Glomerular visceral epithelial cell (primary cell): ENCODE data around the gene VWA1.

ENCODE experiments used
- DNase-seq: peaks from one replicate; pipeline ENCODE4 v3.0.0-alpha.2; 2016; ENCODE audit errors: extremely low spot score

VWA1 gene, protein sequence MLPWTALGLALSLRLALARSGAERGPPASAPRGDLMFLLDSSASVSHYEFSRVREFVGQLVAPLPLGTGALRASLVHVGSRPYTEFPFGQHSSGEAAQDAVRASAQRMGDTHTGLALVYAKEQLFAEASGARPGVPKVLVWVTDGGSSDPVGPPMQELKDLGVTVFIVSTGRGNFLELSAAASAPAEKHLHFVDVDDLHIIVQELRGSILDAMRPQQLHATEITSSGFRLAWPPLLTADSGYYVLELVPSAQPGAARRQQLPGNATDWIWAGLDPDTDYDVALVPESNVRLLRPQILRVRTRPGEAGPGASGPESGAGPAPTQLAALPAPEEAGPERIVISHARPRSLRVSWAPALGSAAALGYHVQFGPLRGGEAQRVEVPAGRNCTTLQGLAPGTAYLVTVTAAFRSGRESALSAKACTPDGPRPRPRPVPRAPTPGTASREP

DNA sequence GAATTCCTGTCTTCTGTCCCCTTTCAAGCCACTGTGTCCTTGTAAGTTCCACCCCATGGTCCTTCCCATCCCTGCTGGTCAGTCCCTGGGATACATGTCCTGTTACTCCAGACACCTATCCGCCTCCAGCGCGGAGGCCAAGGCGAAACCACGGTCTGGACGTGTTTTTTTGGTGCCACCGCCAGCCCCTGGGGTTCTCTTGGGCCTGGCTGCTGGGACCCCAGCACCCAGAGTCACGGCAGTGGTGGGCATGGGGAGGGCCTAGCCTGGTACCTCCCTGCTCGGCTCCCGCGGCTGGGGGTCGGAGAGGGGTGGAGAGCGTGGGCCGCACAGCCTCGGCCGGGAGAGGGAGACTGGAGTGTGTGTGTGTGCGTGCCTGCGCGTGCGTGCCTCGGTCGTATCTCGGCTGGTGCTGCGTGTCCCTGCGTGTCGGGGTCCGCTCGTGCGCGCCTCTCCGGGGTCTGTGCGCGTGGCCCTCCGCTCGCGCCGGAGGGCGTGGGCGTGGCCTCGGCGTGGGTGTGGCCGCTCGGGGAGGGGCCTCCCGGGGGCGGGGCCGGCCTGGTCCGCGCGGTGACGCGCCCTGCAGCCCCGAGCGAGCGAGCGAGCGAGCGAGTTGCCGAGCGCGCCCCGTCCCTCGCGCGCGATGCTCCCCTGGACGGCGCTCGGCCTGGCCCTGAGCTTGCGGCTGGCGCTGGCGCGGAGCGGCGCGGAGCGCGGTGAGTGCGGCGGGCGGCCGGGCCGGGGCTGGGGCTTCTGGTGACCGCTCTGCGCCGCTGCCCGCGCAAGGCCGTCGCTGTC is at the start of gene VWA1:
TSS of gene VWA1 (plus strand) at position 585 of the 798 bp plus-strand sequence. CDS start at position 644, 59 bp downstream.
- peak; percentile 74 for DNase-seq

DNA sequence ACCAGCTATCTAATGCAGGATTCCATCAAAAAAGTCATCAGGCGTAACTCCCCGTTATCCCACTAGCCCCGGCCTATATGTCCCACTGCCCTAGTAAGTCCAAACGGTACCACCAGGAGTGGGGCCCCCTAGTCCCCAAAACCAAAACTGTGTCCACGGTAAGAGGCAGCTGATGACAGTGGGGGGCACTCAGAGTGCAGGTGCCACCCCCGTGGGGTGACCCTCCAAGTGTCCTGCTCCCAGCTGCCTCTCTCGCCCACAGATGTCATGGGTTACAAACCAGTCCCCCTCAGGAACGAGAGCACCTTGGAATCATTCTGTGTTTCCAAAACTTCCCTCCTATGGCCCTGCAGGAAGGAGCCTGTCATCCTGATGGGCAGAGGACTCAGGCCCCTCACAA is 49.6 kb upstream of the VWA1 start:
- DNase-seq = no peak

DNA sequence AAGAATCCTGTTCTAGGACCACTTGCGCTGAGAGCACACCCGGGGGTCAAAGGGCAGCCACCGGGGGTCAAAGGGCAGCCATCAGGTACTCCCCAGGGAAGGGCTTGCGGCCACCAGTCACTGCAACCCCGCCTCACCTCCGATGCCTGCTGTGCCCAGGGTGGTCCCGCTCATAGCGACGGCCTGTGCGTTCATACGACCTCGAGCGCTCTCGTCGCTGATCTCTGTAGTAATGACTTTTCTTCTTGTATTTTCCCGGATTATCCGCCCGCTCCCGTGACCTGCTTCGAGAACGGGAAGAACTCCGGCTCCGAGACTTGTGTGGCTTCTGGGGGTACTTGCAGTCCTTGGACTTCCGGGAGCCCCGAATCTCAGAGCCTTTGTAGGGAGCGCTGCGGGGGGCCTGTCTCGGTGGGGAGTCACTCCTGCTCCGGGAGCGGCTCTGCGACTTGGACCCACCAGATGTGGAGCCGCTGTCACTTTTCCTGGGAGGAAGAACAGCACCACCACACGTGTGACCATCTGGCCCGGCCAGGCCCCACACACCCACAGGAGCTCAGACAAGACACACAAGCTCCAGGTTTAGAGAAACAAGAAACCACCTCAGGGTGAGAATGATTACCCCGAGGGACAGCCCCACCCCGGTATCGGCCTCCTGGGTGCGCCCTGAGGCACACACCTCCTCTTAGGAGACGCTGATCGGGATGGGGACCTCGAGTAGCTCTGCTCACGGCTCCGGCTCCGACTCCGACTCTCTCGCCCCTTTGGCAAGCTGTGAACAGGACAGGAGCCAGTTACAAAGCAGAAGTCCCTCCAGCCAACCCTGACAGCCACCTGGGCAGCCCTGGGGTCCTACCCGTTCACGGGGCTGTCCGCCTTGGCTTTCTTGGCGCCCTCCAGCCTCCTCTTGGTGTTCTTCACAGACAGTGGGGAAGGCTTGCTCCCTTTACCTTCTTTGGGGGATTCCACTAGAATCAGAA is 48.1 kb upstream of the VWA1 start:
- DNase-seq = no peak

DNA sequence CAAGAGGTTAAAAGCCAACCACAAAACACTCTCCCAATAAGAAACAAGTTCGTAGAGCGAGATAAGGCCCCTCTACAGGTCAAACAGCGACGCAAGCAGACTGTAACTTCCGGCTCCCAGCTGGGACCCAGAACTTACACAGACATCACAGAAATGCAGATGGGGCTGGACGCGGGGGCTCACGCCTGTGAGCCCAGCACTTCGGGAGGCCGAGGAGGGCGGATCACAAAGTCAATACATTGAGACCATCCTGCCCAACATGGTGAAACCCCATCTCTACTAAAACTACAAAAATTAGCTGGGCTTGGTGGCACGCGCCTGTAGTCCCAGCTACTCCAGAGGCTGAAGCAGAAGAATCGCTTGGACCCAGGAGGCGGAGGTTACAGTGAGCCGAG is 47.4 kb upstream of the VWA1 start:
- no peak for DNase-seq

DNA sequence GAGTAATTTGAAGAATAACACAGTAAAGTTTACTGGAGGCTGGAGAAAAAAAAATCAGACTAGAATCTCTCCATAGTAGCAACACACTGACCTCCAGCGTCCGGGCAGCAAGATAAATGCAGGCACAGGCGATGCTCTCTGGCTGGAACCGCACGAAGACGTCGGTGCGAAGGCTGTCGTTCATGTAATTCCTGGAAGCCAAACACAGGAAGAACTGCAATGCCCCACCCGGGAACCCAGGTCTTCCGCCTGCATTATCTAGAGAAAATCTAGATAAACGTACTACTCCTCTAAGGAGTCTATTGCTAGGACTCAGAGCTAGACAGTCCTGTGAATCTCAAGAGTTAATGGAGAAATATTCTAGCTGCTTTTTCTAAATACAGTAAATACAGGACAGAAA is 44.8 kb upstream of the VWA1 start:
- DNase-seq = no peak

DNA sequence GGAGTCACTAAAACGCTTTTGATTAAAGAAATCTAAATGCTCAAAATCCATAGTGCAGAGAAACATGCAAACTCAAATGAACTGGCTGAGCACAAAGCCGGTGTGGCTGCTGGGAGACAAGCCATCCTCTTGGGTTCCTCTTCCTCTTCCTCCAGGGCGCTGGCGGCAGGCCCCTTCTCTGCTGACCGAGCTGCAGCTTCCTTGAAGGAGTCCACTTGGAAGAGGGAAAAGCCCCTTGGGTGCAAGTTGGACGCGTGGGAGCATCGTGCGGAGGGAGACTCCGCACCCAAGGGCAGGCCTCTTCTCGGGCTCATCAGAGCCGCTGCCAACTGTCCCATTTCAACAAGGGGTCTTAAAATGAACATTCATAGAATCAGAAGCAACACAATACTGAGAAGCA is 44.3 kb upstream of the VWA1 start:
- DNase-seq = no peak

DNA sequence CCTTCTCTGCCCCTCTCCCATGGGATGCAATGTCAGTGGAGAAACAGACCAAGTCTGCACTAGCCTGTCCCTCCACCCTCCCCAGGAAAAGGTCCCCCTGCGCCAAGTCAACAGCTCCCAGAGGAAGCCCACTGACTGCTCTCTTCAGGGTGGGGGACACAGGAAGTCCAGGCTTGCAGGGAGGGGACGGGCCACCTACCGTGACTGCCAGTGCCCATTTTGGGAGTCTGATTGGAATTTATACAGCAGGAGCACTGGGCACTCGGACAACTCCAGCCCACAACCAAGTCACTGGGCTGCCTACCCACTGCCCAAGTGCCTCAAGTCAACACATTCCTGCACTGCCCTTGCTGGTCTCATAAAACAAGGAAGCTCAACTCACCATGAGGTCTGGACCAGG is 42.5 kb upstream of the VWA1 start:
- no peak for DNase-seq

DNA sequence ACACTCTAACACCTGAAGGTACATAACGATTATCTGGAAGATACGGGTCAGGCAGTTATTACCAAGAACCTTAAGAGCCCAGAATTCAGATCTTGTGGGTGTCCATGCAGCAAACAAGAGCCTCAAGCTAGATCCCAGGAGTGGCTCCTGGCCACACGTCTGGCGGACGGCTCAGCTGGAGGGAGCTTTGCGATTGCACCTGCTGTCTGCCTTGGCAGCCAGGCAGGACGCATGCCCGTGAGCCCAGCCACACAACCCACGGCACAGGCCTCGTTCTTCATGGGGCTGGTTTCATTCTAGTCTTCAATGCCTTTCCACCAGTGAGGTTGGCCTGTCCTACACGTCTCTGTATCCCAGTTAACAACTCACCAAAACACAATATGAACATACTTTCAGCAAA is 42.1 kb upstream of the VWA1 start:
- no peak for DNase-seq

DNA sequence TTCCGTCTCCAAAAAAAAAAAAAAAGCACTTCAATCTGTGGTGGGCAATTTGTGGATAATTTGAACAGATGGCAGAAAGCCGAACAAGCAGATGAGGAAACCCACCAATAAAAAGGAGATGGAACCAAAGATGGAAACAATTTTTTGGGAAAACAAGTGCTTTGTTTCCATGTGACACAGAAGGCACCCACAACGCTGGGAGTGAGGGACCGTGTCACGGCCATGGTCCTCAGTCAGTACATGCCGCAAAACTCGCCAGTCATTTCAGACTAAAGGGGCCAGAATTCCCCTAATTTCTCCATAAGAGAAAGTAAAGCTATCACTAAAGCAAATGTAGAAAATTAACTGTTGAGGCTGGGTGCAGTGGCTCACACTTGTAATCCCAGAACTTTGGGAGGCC is 41.4 kb upstream of the VWA1 start:
- DNase-seq = no peak

DNA sequence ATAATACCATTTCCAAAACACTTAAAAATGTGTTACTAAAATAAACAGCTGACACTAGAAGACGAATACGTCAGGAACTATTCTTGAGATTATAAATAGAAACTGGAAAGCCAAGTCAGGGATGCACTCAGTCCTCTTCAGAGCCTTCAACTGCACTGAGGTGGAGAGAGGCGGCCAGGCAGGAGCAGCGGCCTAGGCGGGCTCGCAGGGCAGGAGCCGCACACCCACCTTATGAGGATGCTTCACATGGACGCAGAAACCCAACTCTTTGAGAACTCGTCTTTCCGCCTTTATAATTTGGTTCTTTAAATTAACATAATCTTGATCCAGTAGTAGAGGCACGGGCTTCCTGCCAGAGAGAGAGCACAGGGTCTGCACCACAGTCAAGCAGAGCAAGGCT is 40.3 kb upstream of the VWA1 start:
- no peak for DNase-seq

DNA sequence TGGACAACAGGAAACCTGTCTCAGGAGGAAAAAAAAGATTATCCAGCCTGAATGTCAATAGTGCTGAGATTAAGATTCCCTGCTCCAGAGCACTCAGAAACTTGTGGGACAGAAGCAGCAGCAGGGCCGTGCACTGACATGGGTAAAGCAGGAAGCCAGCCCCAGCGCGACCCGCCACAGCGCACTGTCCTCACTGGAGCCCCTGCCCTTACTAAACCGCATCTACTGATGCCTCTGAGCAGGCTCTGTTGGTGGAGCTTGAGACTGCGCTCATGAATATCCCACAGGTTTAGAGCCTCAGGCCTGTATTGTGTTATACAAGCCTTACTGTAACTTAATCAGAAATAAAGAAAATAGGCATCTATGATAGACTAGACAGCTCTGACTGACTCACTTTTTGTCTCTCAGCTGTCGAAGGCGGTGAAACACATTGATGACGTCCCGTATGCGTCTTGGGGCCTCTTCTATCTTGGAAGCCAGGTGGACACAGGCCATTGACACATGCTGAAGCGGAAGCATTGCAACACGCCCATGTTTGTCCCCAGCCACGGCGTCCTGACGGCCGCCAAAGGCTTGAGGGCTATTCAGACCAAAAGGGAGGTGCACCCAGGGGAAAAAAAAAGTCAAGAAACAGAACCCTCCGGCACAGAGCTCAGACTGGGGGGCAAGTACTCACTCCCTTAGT is 37.5 kb upstream of the VWA1 start:
- DNase-seq = no peak

DNA sequence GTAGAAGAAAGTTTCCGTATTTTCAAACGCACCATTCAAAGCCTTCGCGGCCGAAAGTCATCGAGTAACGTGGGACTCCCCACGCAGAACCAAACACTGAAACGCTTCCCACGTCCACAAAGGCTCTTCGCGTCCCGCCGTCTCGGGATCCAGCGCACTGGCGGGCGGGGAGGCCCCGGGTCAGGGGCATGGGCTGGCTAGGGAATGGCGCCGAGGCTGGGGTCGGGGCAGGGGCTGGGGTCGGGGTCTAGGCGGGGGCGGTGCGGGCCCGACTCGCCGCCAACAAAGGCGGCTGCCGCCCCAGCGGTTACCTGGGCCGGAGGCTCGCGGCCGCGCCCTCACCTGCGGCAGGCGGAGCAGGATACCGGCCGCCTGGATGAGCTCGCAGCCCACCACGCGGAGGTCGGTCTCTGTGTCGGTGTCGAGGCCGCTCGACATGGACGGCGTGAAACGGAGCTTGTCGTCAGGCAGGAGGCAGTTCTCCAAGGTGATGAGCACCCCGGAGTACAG is 36.8 kb upstream of the VWA1 start:
- DNase-seq = no peak

DNA sequence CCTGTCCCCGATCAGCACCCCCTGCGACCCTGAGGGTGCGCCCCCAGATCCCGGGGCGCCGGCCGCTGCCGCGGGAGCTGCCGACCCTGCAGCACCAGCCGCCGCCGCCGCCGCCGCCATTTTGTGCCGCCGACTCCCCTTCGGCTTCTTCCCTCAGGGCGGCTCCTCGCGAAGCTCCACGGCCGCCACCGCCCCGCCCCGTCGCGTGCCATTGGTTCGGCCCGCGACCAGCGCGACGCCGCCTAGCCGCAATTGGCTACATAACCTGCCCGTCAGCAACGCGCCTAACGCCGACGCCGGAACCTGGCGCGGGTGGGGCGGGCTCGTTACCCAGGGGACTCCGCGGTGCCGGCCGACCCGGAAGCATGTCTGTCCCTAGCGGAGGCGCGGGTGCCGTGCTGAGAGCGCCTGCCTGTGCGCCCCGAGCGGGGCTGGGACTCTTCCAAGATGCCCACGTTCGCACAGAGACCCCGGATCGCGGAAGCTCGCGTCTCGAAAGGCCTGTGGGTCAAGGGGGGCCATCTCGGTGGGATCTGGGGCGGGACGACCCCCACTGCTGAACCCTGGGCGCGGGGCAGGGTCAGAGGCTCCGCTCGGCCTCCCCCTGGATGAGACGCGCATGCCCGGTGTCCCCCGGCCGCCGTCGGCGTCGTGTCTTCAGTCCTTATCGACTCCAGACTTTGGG is 36.2 kb upstream of the VWA1 start, which contains the start of gene CCNL2:
TSS of gene CCNL2 (minus strand) at position 149 of the 685 bp plus-strand sequence. CDS start at position 120, 29 bp downstream.
- DNase-seq = peak; percentile 99

DNA sequence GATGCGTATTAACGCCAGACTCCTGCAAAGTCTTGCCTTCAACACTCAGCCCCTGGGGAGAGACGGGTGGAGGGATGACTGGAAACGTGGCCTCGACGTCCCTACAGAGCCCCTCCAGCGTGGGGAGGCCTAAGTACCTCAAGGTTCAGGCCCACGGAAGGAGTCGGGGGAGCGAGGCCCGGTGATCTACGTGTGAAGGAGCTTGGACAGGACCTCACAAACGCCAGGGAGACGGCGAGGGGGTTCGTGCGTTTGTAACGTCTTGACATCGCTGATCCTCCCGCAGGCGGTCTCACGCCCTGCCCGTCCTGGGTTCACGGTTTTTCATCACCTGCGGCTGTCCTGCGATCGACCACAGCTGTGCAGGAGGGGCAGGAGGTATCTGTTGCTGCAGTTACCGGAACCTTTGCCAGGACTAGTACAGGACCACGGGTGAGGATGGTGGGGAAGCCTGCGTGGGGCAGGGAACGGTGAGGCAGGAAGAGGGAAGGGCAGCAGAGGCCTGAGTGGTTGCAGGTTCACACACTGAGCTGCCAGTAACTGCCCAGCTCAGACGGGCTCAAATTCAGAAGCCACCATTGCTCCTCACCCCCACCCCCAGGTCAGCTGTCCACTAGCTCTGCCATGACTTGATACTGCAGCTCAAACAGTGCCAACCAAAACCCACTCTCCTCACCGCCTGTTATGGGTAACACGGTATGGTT is 35.5 kb upstream of the VWA1 start:
- DNase-seq = peak; percentile 25

DNA sequence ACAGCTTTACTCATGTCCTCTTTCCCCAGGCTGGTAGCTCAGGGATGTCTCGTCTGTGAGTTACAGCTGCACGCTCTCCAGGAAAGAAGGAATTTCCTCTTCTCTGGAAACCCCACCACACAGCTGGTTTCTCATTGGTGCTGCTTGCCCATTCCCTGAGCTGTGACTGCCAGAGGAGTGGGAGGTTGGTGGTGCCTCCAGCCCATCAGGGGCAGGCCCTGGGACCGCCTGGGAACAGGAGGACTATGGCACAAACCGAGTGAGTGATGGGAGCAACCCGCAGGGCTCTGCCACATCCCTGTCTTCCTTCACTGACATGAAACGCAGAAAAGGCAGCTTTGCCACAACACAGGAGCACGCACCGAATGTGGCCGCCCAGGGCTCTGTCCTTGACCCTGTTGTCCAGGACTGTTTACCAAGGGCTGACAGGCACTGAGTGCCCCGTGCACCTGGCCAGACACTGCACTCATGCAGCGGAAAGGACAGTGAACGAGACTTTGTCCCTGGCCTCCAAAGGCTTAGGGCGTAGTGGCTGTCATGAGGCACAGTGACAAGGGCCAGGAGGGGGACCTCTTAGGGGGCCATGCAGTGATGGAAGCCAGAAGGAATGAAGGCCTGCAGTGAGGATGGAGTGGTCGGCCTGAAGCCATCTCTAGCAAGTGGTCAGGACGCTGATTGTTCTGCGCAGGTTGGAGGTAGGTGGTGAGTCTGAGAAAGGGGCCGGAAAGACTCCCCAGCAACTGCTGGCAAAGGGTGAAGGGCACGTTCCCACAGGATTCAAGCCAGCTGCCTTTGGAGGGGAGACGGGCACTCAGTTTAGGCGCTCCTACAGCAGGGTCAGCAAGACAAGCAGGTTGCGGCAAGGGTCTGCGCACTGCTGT is 34.7 kb upstream of the VWA1 start:
- DNase-seq = no peak

DNA sequence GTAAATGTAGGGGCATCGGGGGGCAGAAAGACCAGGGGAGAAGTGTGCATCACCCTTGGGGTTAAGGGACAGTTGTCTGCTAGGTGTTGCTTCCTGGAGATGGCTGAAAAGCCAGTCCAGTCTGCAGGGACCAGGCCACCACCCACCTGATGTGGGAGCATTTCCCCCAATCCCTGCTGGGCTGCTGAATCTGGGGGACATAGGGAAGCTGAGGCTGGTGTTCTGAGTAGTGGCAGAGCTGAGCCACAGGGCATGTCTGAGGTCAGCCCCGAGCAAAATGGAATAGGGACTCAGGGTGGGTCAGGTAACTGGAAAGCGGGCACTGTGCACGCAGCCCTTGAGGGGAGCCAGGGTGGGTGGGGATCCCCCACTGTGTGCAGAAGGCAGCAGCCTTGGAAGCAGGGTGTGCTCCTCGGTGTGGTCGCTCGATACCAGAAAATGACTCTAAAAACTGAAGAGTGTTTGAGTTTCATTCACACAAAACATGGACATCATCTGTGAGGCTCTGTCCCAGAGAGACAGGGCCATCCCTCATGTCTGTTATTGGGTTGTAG is 34.0 kb upstream of the VWA1 start:
- DNase-seq = no peak

DNA sequence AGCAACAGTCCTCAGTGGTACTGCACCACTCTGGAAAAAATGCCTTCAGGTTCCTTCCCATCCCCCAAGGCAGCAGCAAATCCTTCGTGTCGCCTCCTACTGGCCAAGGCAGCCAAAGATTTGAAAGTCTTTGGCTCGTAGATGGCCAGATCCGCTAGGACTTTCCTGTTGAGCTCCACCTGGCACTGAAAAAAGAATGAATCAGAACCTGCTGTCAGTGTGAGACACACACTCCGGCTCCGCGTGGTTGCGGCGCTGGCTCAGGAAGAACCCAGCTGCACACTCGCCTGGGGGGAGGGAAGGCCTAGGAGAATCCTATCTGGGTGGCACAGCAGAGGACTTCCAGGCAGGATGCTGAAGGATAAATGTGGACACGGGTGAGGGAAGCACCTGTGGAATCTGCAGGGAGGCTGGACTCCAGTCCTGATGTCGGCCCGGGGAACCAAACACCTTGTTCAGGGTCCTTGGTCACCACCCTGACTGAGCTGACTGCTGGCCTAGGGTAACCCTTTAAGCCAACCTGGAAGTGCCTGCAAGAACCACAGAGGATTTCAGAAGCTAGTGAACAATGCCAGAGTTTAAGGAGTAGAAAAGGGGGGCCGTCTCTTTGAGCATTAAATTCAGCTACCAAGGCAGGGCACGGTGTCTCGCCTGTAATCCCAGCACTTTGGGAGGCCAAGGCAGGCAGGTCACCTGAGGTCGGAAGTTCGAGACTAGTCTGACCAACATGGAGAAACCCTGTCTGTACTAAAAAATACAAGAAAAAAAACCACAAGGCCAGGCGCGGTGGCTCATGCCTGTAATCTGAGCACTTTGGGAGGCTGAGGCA is 33.2 kb upstream of the VWA1 start:
- peak; percentile 45 for DNase-seq
